A673 (cell line): ENCODE data around the gene PPP1R14B.

Experiments
- EZH2 ChIP-seq: fragments of 200-600 bp; sonication (generic); IDR thresholded peaks from 2 replicates; pipeline ENCODE4 v1.6.1; 2017; ENCODE audit warnings: borderline replicate concordance, low read depth, mild to moderate bottlenecking, mixed read lengths, antibody characterized with exemption, low read length; ENCODE audit not compliant: poor library complexity, severe bottlenecking
- TF ChIP-seq, protein P1 (sequence below): fragments of 300-800, 200-600 bp; sonication (generic); conservative IDR thresholded peaks from 2 replicates; pipeline ENCODE4 v1.5.1; 2017; ENCODE audit warnings: low read depth, mild to moderate bottlenecking, antibody characterized with exemption, low read length, moderate library complexity, mixed read lengths

DNA sequence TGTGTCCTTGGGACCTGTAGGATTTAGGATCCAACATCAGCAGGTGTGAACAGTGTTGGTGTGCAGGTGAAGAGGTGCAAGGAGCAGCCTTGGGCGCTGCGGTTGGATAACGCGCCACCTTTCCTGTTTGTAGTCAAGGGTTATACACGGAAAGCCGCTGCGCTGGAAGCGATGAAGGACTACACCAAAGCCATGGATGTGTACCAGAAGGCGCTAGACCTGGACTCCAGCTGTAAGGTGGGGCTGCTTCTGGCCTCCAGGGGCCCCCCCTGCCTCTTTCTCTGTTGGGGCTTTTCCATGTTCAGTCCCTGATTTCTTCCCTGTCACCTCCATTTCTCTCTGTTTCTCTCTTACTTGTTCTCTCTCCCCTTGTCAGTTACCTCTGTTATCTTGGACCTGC, 43.8 kb downstream of the PPP1R14B start:
- TF ChIP-seq, protein P1, sequence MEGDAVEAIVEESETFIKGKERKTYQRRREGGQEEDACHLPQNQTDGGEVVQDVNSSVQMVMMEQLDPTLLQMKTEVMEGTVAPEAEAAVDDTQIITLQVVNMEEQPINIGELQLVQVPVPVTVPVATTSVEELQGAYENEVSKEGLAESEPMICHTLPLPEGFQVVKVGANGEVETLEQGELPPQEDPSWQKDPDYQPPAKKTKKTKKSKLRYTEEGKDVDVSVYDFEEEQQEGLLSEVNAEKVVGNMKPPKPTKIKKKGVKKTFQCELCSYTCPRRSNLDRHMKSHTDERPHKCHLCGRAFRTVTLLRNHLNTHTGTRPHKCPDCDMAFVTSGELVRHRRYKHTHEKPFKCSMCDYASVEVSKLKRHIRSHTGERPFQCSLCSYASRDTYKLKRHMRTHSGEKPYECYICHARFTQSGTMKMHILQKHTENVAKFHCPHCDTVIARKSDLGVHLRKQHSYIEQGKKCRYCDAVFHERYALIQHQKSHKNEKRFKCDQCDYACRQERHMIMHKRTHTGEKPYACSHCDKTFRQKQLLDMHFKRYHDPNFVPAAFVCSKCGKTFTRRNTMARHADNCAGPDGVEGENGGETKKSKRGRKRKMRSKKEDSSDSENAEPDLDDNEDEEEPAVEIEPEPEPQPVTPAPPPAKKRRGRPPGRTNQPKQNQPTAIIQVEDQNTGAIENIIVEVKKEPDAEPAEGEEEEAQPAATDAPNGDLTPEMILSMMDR, result no peak
- no peak for TF ChIP-seq EZH2
